GM19099 (cell line): ENCODE data around the gene RBM19.

Source experiments
- POLR2A ChIP-seq: IDR thresholded peaks from 3 replicates; pipeline ENCODE4 v1.6.1; 2011; ENCODE audit warnings: low read depth; ENCODE audit not compliant: insufficient read length; ENCODE audit errors: extremely low read depth

Gene RBM19

GRCh38 chr12:113874999-113875561 is 91.0 kb downstream of the RBM19 start:
- TF ChIP-seq POLR2A = no peak

GRCh38 chr12:113874326-113874725 is 91.8 kb downstream of the RBM19 start:
- no peak for TF ChIP-seq POLR2A

- TF ChIP-seq POLR2A = no peak
Measured at GRCh38 chr12:113873740-113874139, 92.4 kb downstream of the RBM19 start.

GRCh38 chr12:113870890-113871289 is 95.2 kb downstream of the RBM19 start:
- no peak for TF ChIP-seq POLR2A

- TF ChIP-seq POLR2A = no peak
Measured at GRCh38 chr12:113870035-113870434, 96.1 kb downstream of the RBM19 start.

- TF ChIP-seq POLR2A = no peak
Measured at GRCh38 chr12:113868365-113868764, 97.8 kb downstream of the RBM19 start.

- TF ChIP-seq POLR2A = no peak
Measured at GRCh38 chr12:113867258-113867657, 98.9 kb downstream of the RBM19 start.

- no peak for TF ChIP-seq POLR2A
Measured at GRCh38 chr12:113866496-113866895, 99.6 kb downstream of the RBM19 start.

- no peak for TF ChIP-seq POLR2A
Measured at GRCh38 chr12:113863455-113863845, 102.7 kb downstream of the RBM19 start.

GRCh38 chr12:113862590-113863454 is 103.3 kb downstream of the RBM19 start:
- TF ChIP-seq POLR2A = no peak

GRCh38 chr12:113861708-113862312 is 104.3 kb downstream of the RBM19 start:
- no peak for TF ChIP-seq POLR2A

GRCh38 chr12:113860950-113861349 is 105.2 kb downstream of the RBM19 start:
- TF ChIP-seq POLR2A = no peak

GRCh38 chr12:113860059-113860820 is 105.9 kb downstream of the RBM19 start:
- no peak for TF ChIP-seq POLR2A

- no peak for TF ChIP-seq POLR2A
Measured at GRCh38 chr12:113858841-113859386, 107.2 kb downstream of the RBM19 start.

GRCh38 chr12:113857371-113857770 is 108.8 kb downstream of the RBM19 start:
- no peak for TF ChIP-seq POLR2A
